ENCODE results near the gene TACSTD2. TPM values are rescaled to one million over a fixed set of nuclear protein-coding genes. Genes with fewer than 3 reads are reported as not detected.

TACSTD2 gene
- total and polyA plus RNA-seq, 2 of the 4 experiments (the other 2 are of a cell fraction): not detected

GRCh38 chr1:58585166-58585565 is 8.1 kb upstream of the TACSTD2 start:
- Histone ChIP-seq H3K18ac (ENCODE audit: low read depth, low read length) (peak overlapping the region; percentile 95), H3K23ac (ENCODE audit: low read depth, low read length) (0 out of 2 replicates have a peak overlapping the region, but pooled peaks have one; percentile 10), H3K9me3 (ENCODE audit: control insufficient read depth, insufficient read depth, low read length) (no peaks in the 10 kb centered on the region), H3K14ac (replicated peaks; ENCODE audit: low read depth, low read length) (0 out of 2 replicates have a peak overlapping the region, but pooled peaks have one; percentile 33), H4K91ac (ENCODE audit: insufficient read depth, low read depth, low read length) (peak overlapping the region; percentile 77), H3K27me3 (ENCODE audit: control insufficient read depth, insufficient read depth, low read length) (no peaks in the 10 kb centered on the region), H3K36me3 (ENCODE audit: control insufficient read depth, insufficient read depth, low read length) (no peaks in the 10 kb centered on the region), H3K4ac (ENCODE audit: low read depth, low read length) (peak overlapping the region; percentile 86), H3K9ac (ENCODE audit: low read depth, low read length) (peak overlapping the region; percentile 1; the same call in 1 of the 2 replicates), H4K8ac (ENCODE audit: low read depth in 2 of 2, low read length in 2 of 2) (peak overlapping the region; percentile 8 to 27; a peak in 2 of 4 replicates), H3K4me1 (ENCODE audit: control insufficient read depth, insufficient read depth, low read length) (peaks cover 20% of the 10 kb centered on the region), H2AFZ (replicated peaks; ENCODE audit: low read length, poor library complexity) (no peak overlapping the region), H2BK20ac (ENCODE audit: low read depth, low read length) (peak overlapping the region; percentile 86), H3K4me3 (ENCODE audit: insufficient read depth, low read depth, low read length) (no peak overlapping the region), H2BK120ac (ENCODE audit: low read depth, low read length) (peak overlapping the region; percentile 89), H4K20me1 (ENCODE audit: insufficient read depth, low read length) (no peaks in the 10 kb centered on the region), H2AK5ac (ENCODE audit: low read depth, low read length) (peak overlapping the region; percentile 81), H2AK9ac (replicated peaks; ENCODE audit: low read depth, low read length, poor library complexity) (peak overlapping the region; percentile 34), H3K56ac (ENCODE audit: extremely low read depth, insufficient read depth, low read length) (no peak overlapping the region; the same call in 1 of the 2 replicates), H3K27ac (ENCODE audit: insufficient read depth, low read length) (peak overlapping the region; percentile 78; the same call in 1 of the 2 replicates), H2BK5ac (ENCODE audit: low read depth, low read length, poor library complexity, severe bottlenecking) (peak overlapping the region; percentile 32), H3K9me1 (ENCODE audit: insufficient read depth, low read length) (peaks cover 19% of the 10 kb centered on the region), H3K79me1 (ENCODE audit: low read depth in 1 of 2, low read length in 2 of 2) (no peaks in the 10 kb centered on the region), H2BK15ac (ENCODE audit: low read depth, low read length) (peak overlapping the region; percentile 89; the same call in 1 of the 3 replicates), H4K5ac (ENCODE audit: low read depth, low read length) (peak overlapping the region; percentile 92), H3K4me2 (ENCODE audit: low read depth, low read length) (peak overlapping the region; percentile 20; the same call in 1 of the 2 replicates)
- TF ChIP-seq MAZ (IDR thresholded peaks at IDR 0.05; ENCODE audit: borderline replicate concordance, low read depth, low read length) (no peak), CEBPB (IDR thresholded peaks at IDR 0.05; ENCODE audit: low read depth, low read length) (no peak), RAD21 (IDR thresholded peaks at IDR 0.05; ENCODE audit: low read length) (no peak), MXI1 (IDR thresholded peaks at IDR 0.05; ENCODE audit: borderline replicate concordance, low read depth, low read length) (no peak), RFX5 (IDR thresholded peaks at IDR 0.05; ENCODE audit: low read depth, low read length) (no peak), POLR2A (IDR thresholded peaks at IDR 0.05; ENCODE audit: low read depth, low read length) (no peak), MAFK (IDR thresholded peaks at IDR 0.05; ENCODE audit: low read depth, low read length) (no peak)
- WGBS, 2 experiments (ENCODE audit: extremely low coverage in 2 of 2, insufficient read length in 1 of 2): no CpG with 5 or more reads among the region's 2 CpGs
- ChIA-PET POLR2A (ENCODE audit: unreplicated experiment) (no interaction called here), CTCF (no interaction called here)
- ATAC-seq (ENCODE audit: low read depth) (peak; percentile 2; the same call in 1 of the 2 replicates), DNase-seq (no peak)
- in situ Hi-C loops (cut with MboI; ENCODE audit: low sequenced_read_pairs): no loop called here
- BruUV-seq (replicated peaks): no TSS peak
- intact Hi-C loops (cut with micrococcal nuclease): loop anchor here (2.0 kb wide), 2 partner anchors 38 to 68 kb away; partner anchors contain the start of gene OMA1
- dilution Hi-C loops (cut with HindIII; ENCODE audit: low sequenced_read_pairs, unreplicated experiment): no loop called here

All from IMR-90 (cell line).